ENCODE measurements around the gene TSPAN18. TPM values are rescaled to one million over a fixed set of nuclear protein-coding genes. Genes with fewer than 3 reads are reported as not detected.

TSPAN18 gene
- total and polyA plus RNA-seq, 10 of the 15 experiments (the other 5 are each of a cell fraction or from before 2014, with no cell fraction given) = 0.02 to 0.77 (median 0.13) TPM; not detected in 1

DNA sequence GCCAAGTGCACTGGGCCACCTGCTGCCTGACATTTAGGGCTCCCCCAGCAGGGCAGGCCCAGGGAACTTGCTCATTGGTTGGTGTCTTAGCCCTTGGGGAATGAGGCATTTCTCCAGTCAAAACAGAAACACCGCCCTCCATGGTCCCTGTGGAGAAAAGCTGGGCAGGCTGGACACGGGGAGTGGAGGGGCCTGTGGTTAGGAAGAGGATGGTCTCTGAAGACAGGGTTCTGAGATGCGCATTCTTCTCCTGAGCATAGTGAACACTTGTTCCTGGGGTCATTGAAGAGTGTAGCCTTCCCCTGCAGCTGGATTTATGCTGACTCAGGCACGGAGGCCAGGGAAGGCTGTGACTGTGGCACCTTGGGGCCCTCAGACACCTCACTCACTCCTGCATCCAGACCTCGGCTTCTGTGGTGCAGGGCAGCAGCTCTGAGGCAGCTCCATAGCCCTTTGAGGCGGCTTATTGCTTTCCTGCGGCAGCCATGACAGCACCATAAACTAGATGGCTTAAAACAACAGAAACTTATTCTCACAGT, 8.2 kb downstream of the TSPAN18 start:
- Histone ChIP-seq H3K27ac (ENCODE audit: control insufficient read depth, insufficient read depth) (no peak overlapping the region), H3K27me3 (replicated peaks in 1 of 2; ENCODE audit: control insufficient read depth in 2 of 2, insufficient read depth in 2 of 2, low read length in 1 of 2) (no peaks in the 10 kb centered on the region; a peak in 2 of 4 replicates), H3K9ac (ENCODE audit: control insufficient read depth, insufficient read depth, low read length) (no peak overlapping the region), H3K4me1 (ENCODE audit: control insufficient read depth, insufficient read depth, low read length) (no peaks in the 10 kb centered on the region), H2AFZ (ENCODE audit: control insufficient read depth, low read depth, low read length) (no peak overlapping the region), H3K9me3 (replicated peaks; ENCODE audit: control insufficient read depth, insufficient read depth, low read length) (no peaks in the 10 kb centered on the region), H3K79me2 (ENCODE audit: control insufficient read depth, insufficient read depth, low read length) (no peaks in the 10 kb centered on the region), H3K4me3 (no peak overlapping the region), H3K36me3 (ENCODE audit: control insufficient read depth in 2 of 2, insufficient read depth in 2 of 2, low read length in 1 of 2) (no peaks in the 10 kb centered on the region), H3K4me2 (ENCODE audit: control insufficient read depth, insufficient read depth) (no peak overlapping the region), H4K20me1 (ENCODE audit: control insufficient read depth, insufficient read depth) (no peaks in the 10 kb centered on the region)
- intact Hi-C loops (cut with micrococcal nuclease; ENCODE audit: unreplicated experiment) (no loop called here), in situ Hi-C loops (cut with MboI) (no loop called here)
- SMC1A ChIA-PET (ENCODE audit: uncharacterized antibody, unreplicated experiment) = no interaction called here
- TF ChIP-seq, protein P1, sequence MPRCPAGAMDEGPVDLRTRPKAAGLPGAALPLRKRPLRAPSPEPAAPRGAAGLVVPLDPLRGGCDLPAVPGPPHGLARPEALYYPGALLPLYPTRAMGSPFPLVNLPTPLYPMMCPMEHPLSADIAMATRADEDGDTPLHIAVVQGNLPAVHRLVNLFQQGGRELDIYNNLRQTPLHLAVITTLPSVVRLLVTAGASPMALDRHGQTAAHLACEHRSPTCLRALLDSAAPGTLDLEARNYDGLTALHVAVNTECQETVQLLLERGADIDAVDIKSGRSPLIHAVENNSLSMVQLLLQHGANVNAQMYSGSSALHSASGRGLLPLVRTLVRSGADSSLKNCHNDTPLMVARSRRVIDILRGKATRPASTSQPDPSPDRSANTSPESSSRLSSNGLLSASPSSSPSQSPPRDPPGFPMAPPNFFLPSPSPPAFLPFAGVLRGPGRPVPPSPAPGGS (IDR thresholded peaks at IDR 0.05; ENCODE audit: borderline replicate concordance, insufficient read depth, low read depth, low read length, poor library complexity, severe bottlenecking) = no peak
- no peak for TF ChIP-seq PAX8 (IDR thresholded peaks at IDR 0.05)
- no peak for TF ChIP-seq ZNF217 (IDR thresholded peaks at IDR 0.05)
- TF ChIP-seq, protein P2, sequence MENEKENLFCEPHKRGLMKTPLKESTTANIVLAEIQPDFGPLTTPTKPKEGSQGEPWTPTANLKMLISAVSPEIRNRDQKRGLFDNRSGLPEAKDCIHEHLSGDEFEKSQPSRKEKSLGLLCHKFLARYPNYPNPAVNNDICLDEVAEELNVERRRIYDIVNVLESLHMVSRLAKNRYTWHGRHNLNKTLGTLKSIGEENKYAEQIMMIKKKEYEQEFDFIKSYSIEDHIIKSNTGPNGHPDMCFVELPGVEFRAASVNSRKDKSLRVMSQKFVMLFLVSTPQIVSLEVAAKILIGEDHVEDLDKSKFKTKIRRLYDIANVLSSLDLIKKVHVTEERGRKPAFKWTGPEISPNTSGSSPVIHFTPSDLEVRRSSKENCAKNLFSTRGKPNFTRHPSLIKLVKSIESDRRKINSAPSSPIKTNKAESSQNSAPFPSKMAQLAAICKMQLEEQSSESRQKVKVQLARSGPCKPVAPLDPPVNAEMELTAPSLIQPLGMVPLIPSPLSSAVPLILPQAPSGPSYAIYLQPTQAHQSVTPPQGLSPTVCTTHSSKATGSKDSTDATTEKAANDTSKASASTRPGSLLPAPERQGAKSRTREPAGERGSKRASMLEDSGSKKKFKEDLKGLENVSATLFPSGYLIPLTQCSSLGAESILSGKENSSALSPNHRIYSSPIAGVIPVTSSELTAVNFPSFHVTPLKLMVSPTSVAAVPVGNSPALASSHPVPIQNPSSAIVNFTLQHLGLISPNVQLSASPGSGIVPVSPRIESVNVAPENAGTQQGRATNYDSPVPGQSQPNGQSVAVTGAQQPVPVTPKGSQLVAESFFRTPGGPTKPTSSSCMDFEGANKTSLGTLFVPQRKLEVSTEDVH (IDR thresholded peaks at IDR 0.05; ENCODE audit: low read depth, partially characterized antibody) = no peak
- no peak for TF ChIP-seq TAF1 (IDR thresholded peaks at IDR 0.05; ENCODE audit: borderline replicate concordance, low read depth, low read length)
- TF ChIP-seq ESRRA (IDR thresholded peaks at IDR 0.05; ENCODE audit: low read length) = no peak
- no peak for TF ChIP-seq GABPA (IDR thresholded peaks at IDR 0.05; ENCODE audit: low read depth)
- TF ChIP-seq MYB (IDR thresholded peaks at IDR 0.05; ENCODE audit: borderline replicate concordance, low read depth, low read length) = no peak
- TF ChIP-seq YBX1 (IDR thresholded peaks at IDR 0.05) = no peak
- TF ChIP-seq, protein P3, sequence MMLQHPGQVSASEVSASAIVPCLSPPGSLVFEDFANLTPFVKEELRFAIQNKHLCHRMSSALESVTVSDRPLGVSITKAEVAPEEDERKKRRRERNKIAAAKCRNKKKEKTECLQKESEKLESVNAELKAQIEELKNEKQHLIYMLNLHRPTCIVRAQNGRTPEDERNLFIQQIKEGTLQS (IDR thresholded peaks at IDR 0.05; ENCODE audit: borderline replicate concordance, extremely low read depth, low read depth, low read length) = no peak
- TF ChIP-seq, protein P4, sequence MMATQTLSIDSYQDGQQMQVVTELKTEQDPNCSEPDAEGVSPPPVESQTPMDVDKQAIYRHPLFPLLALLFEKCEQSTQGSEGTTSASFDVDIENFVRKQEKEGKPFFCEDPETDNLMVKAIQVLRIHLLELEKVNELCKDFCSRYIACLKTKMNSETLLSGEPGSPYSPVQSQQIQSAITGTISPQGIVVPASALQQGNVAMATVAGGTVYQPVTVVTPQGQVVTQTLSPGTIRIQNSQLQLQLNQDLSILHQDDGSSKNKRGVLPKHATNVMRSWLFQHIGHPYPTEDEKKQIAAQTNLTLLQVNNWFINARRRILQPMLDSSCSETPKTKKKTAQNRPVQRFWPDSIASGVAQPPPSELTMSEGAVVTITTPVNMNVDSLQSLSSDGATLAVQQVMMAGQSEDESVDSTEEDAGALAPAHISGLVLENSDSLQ (IDR thresholded peaks at IDR 0.05) = no peak
- TF ChIP-seq, protein P5, sequence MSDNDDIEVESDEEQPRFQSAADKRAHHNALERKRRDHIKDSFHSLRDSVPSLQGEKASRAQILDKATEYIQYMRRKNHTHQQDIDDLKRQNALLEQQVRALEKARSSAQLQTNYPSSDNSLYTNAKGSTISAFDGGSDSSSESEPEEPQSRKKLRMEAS (IDR thresholded peaks at IDR 0.05; ENCODE audit: low read depth, low read length) = no peak
- TF ChIP-seq FOXK2 (IDR thresholded peaks at IDR 0.05) = no peak
- TF ChIP-seq SREBF2 (IDR thresholded peaks at IDR 0.05; ENCODE audit: low read length) = no peak
- TF ChIP-seq BACH1 (IDR thresholded peaks at IDR 0.05; ENCODE audit: borderline replicate concordance) = no peak
- RAD21 ChIA-PET (ENCODE audit: unreplicated experiment) = no interaction called here
- FAIRE-seq (no peak), ATAC-seq (no peak), DNase-seq (ENCODE audit: low read depth, low spot score) (no peak)
- WGBS (ENCODE audit: insufficient coverage, insufficient replicate concordance, low lambda C conversion rate, missing lambda C conversion rate) = 51% methylated on average over 7 of the region's 7 CpGs
- POLR2A ChIA-PET = no interaction called here
- CTCF ChIA-PET = no interaction called here
- BruUV-seq (replicated peaks) = no TSS peak
